Endothelial cell (in vitro differentiated cells): ENCODE data around the gene PPIC. TPM values are rescaled to one million over a fixed set of nuclear protein-coding genes. Genes with fewer than 3 reads are reported as not detected.
"Not testable (repeated sequence)": the region's sequence is repeated elsewhere in the genome, so short reads cannot be mapped to it uniquely, and the experiment has no call there.

Experiments
- DNase-seq: peaks from one replicate; pipeline ENCODE4 v3.0.0; 2021; ENCODE audit warnings: low spot score
- H3K27ac Mint-ChIP-seq: one replicate; pipeline ENCODE4 v1.8.0; 2021; ENCODE audit warnings: mixed read lengths, inconsistent platforms; ENCODE audit not compliant: unreplicated experiment
- H3K27me3 Mint-ChIP-seq: one replicate; pipeline ENCODE4 v1.8.0; 2021; ENCODE audit warnings: mild to moderate bottlenecking, moderate library complexity, mixed read lengths, inconsistent platforms; ENCODE audit not compliant: unreplicated experiment
- H3K36me3 Mint-ChIP-seq: one replicate; pipeline ENCODE4 v1.8.0; 2021; ENCODE audit warnings: mild to moderate bottlenecking, low read depth, mixed read lengths, inconsistent platforms; ENCODE audit not compliant: unreplicated experiment
- H3K4me1 Mint-ChIP-seq: one replicate; pipeline ENCODE4 v1.8.0; 2021; ENCODE audit warnings: mild to moderate bottlenecking, mixed read lengths, inconsistent platforms; ENCODE audit not compliant: unreplicated experiment
- H3K4me3 Mint-ChIP-seq: one replicate; pipeline ENCODE4 v1.8.0; 2021; ENCODE audit warnings: mild to moderate bottlenecking, mixed read lengths, inconsistent platforms; ENCODE audit not compliant: unreplicated experiment
- H3K9me3 Mint-ChIP-seq: one replicate; pipeline ENCODE4 v1.8.0; 2021; ENCODE audit warnings: mixed read lengths, inconsistent platforms; ENCODE audit not compliant: unreplicated experiment
- CTCF ChIP-seq: fragments of 200-600 bp; sonication (generic); IDR thresholded peaks from one replicate; pipeline ENCODE4 v1.5.0; 2021; ENCODE audit warnings: antibody characterized with exemption; ENCODE audit not compliant: unreplicated experiment
- total RNA-seq: library from RNA; stranded (reverse); fragmentation: NEBNext Ultra II Directional; extraction: Animal tissue kit (Norgen Biotek cat#: 25700); gene quantifications from one replicate; pipeline ENCODE4 v1.2.1, GENCODE V29; 2021; ENCODE audit not compliant: unreplicated experiment

The PPIC gene
- total RNA-seq, 1 donor from 2014 or later: 25.6 TPM

DNA sequence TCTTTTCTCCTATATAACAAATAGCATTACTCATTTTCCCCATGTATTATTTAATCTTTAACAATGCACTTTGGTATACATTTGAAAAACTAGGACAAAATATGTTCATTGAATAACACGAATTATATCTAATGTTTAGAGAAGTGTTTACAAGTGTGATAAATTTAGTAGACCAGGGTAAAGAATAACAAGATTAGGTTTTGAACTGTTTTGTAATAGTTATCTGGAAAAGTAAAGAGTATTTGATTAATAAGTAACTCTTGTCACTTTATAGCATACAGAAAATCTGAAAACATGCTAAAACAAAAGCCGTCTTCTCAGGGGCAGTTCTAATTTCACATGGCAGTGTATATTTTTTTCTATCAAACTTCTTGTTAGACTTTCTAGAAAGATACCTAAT is 58.5 kb downstream of the PPIC start:
- no peaks in the 10 kb centered on the region for H3K9me3 Mint-ChIP-seq
- DNase-seq: no peak
- H3K4me3 Mint-ChIP-seq: no peak overlapping the region
- no peaks in the 10 kb centered on the region for H3K27me3 Mint-ChIP-seq
- H3K36me3 Mint-ChIP-seq: no peaks in the 10 kb centered on the region
- no peaks in the 10 kb centered on the region for H3K4me1 Mint-ChIP-seq
- TF ChIP-seq CTCF: no peak
- no peak overlapping the region for H3K27ac Mint-ChIP-seq

GRCh38 chr5:122977319-122977718 is 59.2 kb downstream of the PPIC start:
- no peaks in the 10 kb centered on the region for H3K27me3 Mint-ChIP-seq
- no peak overlapping the region for H3K4me3 Mint-ChIP-seq
- H3K4me1 Mint-ChIP-seq: no peaks in the 10 kb centered on the region
- no peaks in the 10 kb centered on the region for H3K36me3 Mint-ChIP-seq
- DNase-seq: no peak
- no peak overlapping the region for H3K27ac Mint-ChIP-seq
- H3K9me3 Mint-ChIP-seq: no peaks in the 10 kb centered on the region
- no peak for TF ChIP-seq CTCF

DNA sequence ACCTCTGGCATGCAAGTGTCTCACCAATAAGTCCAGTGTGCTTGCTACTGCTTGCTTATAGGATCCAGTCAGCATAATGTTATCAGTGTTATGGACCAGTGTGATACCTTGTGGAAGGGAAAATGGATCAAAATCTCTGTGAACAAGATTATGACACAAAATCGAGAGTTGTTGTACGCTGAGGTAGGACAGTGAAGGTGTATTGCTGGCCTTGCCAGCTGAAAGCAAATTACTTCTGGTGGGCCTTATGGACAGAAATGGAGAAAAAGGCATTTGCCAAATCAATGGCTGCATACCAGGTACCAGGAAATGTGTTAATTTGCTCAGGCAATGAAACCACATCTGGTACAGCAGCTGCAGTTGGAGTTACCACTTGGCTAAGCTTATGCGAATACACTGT is 62.3 kb downstream of the PPIC start:
- not testable (repeated sequence) for H3K36me3 Mint-ChIP-seq, H3K9me3 Mint-ChIP-seq, H3K27ac Mint-ChIP-seq, H3K27me3 Mint-ChIP-seq, H3K4me1 Mint-ChIP-seq, H3K4me3 Mint-ChIP-seq, DNase-seq

GRCh38 chr5:122973759-122974158 is 62.8 kb downstream of the PPIC start:
- H3K36me3 Mint-ChIP-seq, H3K9me3 Mint-ChIP-seq, H3K27ac Mint-ChIP-seq, DNase-seq, H3K27me3 Mint-ChIP-seq, H3K4me1 Mint-ChIP-seq, H3K4me3 Mint-ChIP-seq: not testable (repeated sequence)

Other genes starting within 250 kb of the PPIC start
- gene SNX24, start 191.1 kb downstream of the PPIC start, total RNA-seq: 16.1 TPM
- gene PRDM6, start 52.5 kb upstream of the PPIC start, total RNA-seq: 2.1 TPM